RWPE2 (cell line): ENCODE measurements around the gene MEIKIN.

Source experiments
- ATAC-seq: fragments of 200-7000 bp; cut with Tn5 transposase; 3 replicates; pipeline ENCODE4 v1.9.1; 2021; ENCODE audit warnings: low read depth
- DNase-seq: peaks from one replicate; pipeline ENCODE4 v3.0.0-alpha.2; 2020; ENCODE audit warnings: low spot score
- H3K27ac ChIP-seq: fragments of 450-650 bp; 2 replicates; pipeline ENCODE4 v1.5.1; 2017; ENCODE audit warnings: mild to moderate bottlenecking; ENCODE audit not compliant: poor library complexity, severe bottlenecking
- H3K27me3 ChIP-seq: fragments of 250-450 bp; sonication (Bioruptor Pico); 2 replicates; pipeline ENCODE4 v1.5.1; 2021; ENCODE audit warnings: mild to moderate bottlenecking, moderate library complexity; ENCODE audit not compliant: insufficient read depth, poor library complexity, severe bottlenecking
- H3K36me3 ChIP-seq: fragments of 250-450 bp; sonication (Bioruptor Pico); 2 replicates; pipeline ENCODE4 v1.5.1; 2020; ENCODE audit warnings: low read depth, mild to moderate bottlenecking, moderate library complexity
- H3K4me1 ChIP-seq: fragments of 250-450 bp; sonication (Bioruptor Pico); 2 replicates; pipeline ENCODE4 v1.5.1; 2021; ENCODE audit warnings: mild to moderate bottlenecking, moderate library complexity; ENCODE audit not compliant: insufficient read depth, poor library complexity, severe bottlenecking
- H3K4me3 ChIP-seq: fragments of 250-450 bp; sonication (Bioruptor Pico); 2 replicates; pipeline ENCODE4 v1.5.1; 2021; ENCODE audit warnings: mild to moderate bottlenecking, moderate library complexity; ENCODE audit not compliant: severe bottlenecking
- H3K9me3 ChIP-seq: fragments of 250-450 bp; sonication (Bioruptor Pico); 2 replicates; pipeline ENCODE4 v1.5.1; 2021; ENCODE audit warnings: mild to moderate bottlenecking, moderate library complexity; ENCODE audit not compliant: severe bottlenecking
- TF ChIP-seq, protein P1 (sequence below): fragments of 450-650 bp; IDR thresholded peaks from one replicate; pipeline ENCODE4 v1.5.1; 2017; ENCODE audit warnings: mild to moderate bottlenecking, moderate library complexity; ENCODE audit not compliant: poor library complexity, severe bottlenecking

MEIKIN gene

DNA sequence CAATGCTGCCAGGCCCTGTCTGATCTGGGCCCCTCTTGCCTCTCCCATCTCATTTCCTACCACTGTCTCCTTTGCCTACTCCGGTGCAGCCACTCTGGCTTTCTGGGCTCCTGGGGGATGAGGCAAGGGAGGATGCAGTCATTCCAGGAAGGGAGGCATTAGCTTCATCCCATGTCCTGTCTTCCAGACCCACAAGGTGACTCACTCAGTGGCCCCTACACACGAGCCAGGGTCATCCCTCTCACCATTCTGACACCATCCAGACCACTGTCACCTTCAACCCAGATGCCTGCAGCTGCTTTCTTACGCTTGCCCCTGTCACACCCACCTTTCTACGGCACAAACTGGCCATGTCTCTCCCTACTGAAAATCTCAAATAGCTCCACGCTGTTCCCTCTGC is 46.9 kb upstream of the MEIKIN start:
- DNase-seq (peak; percentile 31), ATAC-seq (no peak)
- TF ChIP-seq, protein P1, sequence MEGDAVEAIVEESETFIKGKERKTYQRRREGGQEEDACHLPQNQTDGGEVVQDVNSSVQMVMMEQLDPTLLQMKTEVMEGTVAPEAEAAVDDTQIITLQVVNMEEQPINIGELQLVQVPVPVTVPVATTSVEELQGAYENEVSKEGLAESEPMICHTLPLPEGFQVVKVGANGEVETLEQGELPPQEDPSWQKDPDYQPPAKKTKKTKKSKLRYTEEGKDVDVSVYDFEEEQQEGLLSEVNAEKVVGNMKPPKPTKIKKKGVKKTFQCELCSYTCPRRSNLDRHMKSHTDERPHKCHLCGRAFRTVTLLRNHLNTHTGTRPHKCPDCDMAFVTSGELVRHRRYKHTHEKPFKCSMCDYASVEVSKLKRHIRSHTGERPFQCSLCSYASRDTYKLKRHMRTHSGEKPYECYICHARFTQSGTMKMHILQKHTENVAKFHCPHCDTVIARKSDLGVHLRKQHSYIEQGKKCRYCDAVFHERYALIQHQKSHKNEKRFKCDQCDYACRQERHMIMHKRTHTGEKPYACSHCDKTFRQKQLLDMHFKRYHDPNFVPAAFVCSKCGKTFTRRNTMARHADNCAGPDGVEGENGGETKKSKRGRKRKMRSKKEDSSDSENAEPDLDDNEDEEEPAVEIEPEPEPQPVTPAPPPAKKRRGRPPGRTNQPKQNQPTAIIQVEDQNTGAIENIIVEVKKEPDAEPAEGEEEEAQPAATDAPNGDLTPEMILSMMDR = no peak
- H3K9me3 ChIP-seq = no peaks in the 10 kb centered on the region
- H3K27ac ChIP-seq = no peak overlapping the region
- H3K27me3 ChIP-seq = no peaks in the 10 kb centered on the region
- H3K4me3 ChIP-seq = no peak overlapping the region
- no peaks in the 10 kb centered on the region for H3K36me3 ChIP-seq
- no peaks in the 10 kb centered on the region for H3K4me1 ChIP-seq

- TF ChIP-seq, protein P1 = no peak
- Histone ChIP-seq H3K4me3 (no peak overlapping the region), H3K4me1 (no peaks in the 10 kb centered on the region), H3K27ac (no peak overlapping the region), H3K9me3 (no peaks in the 10 kb centered on the region), H3K27me3 (no peaks in the 10 kb centered on the region), H3K36me3 (no peaks in the 10 kb centered on the region)
- ATAC-seq (no peak), DNase-seq (peak; percentile 43)
Measured at GRCh38 chr5:131991593-131992324, 46.3 kb upstream of the MEIKIN start.

DNA sequence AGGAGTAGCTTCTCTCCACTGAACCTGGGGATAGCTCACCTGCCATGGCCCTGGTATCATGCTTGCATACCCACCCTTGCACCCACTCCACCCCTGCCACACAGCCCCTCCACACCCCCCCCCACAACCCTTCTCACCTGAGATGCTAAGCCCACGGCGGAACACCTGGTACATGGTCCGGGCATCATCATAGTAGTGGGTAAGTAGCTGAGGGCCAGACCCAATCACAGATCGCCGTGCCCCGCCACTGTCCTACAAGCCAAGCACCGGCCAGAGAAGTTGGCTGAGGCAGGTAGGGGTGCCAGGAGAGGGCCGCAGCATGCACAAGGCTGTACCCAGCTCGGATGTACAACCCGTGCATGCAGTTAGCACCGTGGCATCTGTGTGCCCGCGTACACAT is 45.3 kb upstream of the MEIKIN start:
- H3K27ac ChIP-seq = no peak overlapping the region
- no peaks in the 10 kb centered on the region for H3K27me3 ChIP-seq
- H3K4me3 ChIP-seq = no peak overlapping the region
- H3K36me3 ChIP-seq = no peaks in the 10 kb centered on the region
- DNase-seq = peak; percentile 61
- ATAC-seq = no peak
- TF ChIP-seq, protein P1 = no peak
- H3K4me1 ChIP-seq = no peaks in the 10 kb centered on the region
- H3K9me3 ChIP-seq = no peaks in the 10 kb centered on the region

DNA sequence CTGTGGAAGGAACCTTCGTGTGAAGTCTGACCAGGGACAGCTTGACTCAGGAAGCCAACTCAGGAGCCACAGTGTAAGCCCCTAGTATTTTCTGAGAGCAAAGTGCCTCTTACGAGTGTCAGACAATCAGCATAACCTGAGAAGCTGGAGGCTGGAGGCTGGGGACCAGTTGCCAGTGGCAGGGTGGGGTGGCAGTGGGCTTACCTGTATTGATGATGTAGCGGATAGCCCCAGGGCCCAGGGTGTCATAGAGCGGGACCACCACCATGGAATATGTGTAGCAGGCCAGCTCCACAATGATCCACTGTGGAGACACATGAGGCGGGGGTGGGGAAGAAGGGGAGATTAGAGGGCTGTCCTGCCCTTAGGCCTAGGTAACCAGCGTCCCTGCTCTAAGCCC is 43.1 kb upstream of the MEIKIN start:
- DNase-seq = no peak
- Histone ChIP-seq H3K36me3 (no peaks in the 10 kb centered on the region), H3K9me3 (no peaks in the 10 kb centered on the region), H3K4me3 (no peak overlapping the region), H3K4me1 (no peaks in the 10 kb centered on the region), H3K27me3 (no peaks in the 10 kb centered on the region), H3K27ac (no peak overlapping the region)
- TF ChIP-seq, protein P1 = no peak
- no peak for ATAC-seq

GRCh38 chr5:131987251-131987650 is 41.8 kb upstream of the MEIKIN start:
- Histone ChIP-seq H3K27ac (no peak overlapping the region), H3K27me3 (no peaks in the 10 kb centered on the region), H3K4me1 (no peaks in the 10 kb centered on the region), H3K4me3 (no peak overlapping the region), H3K9me3 (no peaks in the 10 kb centered on the region), H3K36me3 (no peaks in the 10 kb centered on the region)
- ATAC-seq = no peak
- no peak for DNase-seq
- TF ChIP-seq, protein P1 = no peak
